Esophagus muscularis mucosa (tissue), 4 donors: Measurements from ENCODE around the gene TMEM255A. TPM values are rescaled to one million over a fixed set of nuclear protein-coding genes. Genes with fewer than 3 reads are reported as not detected.

ENCODE experiments used
- DNase-seq: peaks from one replicate; pipeline ENCODE4 v3.0.0-alpha.2; 2017; ENCODE audit errors: extremely low spot score
- H3K27ac ChIP-seq, 4 donors: fragments of 200-600 bp; sonication (generic); replicated peaks in 1 of 4; 1 replicate in 3 of 4; 2 replicates in 1 of 4; pipeline ENCODE4 v1.5.1; 2016 to 2019; ENCODE audit warnings: mild to moderate bottlenecking in 1 of 4
- H3K27me3 ChIP-seq, 4 donors: fragments of 200-600 bp; sonication (generic); one replicate each; pipeline versions ENCODE4 v1.5.1 to v1.6.0; 2016 to 2019
- H3K36me3 ChIP-seq, 4 donors: fragments of 200-600 bp; sonication (generic); one replicate each; pipeline ENCODE4 v1.5.1; 2016 to 2019
- H3K4me1 ChIP-seq, 4 donors: fragments of 200-600 bp; sonication (generic); one replicate each; pipeline ENCODE4 v1.5.1; 2016 to 2019
- H3K4me3 ChIP-seq, 4 donors: fragments of 200-600 bp; sonication (generic); 1 replicate in 2 of 4; 2 replicates in 2 of 4; pipeline ENCODE4 v1.5.1; 2016 to 2019; ENCODE audit warnings: mild to moderate bottlenecking in 4 of 4, moderate library complexity in 1 of 4
- H3K9me3 ChIP-seq, 4 donors: fragments of 200-600 bp; sonication (generic); 1 replicate in 3 of 4; 2 replicates in 1 of 4; pipeline ENCODE4 v1.5.1; 2016 to 2019
- EP300 ChIP-seq: sonication (generic); formaldehyde crosslinking; IDR thresholded peaks from one replicate; pipeline ENCODE4 v1.6.1; 2017; ENCODE audit warnings: antibody characterized with exemption
- POLR2A ChIP-seq: fragments of 450-650 bp; IDR thresholded peaks from one replicate; pipeline ENCODE4 v1.6.1; 2017; ENCODE audit warnings: antibody characterized with exemption, moderate library complexity, mild to moderate bottlenecking, low read depth
- POLR2AphosphoS5 ChIP-seq, 2 donors: sonication (generic); formaldehyde crosslinking; IDR thresholded peaks; one replicate each; pipeline ENCODE4 v1.6.1; 2017; ENCODE audit warnings: antibody characterized with exemption in 2 of 2
- WGBS: methylation state at CpG from one replicate; pipeline ENCODE4 v1.1.5; 2018; 5-methylcytosine and 5-hydroxymethylcytosine counted together
- intact Hi-C: fragments of 100-400 bp; cut with DNase I; formaldehyde crosslinking; loops from one replicate; pipeline ENCODE4 v1.15.1; 2023
- total RNA-seq, 4 donors: library from RNA; depleted of rRNA; stranded (reverse); fragments of >200 nt; gene quantifications; one replicate each; pipeline versions ENCODE4 v1.1.0 to v1.2.1, GENCODE V29; 2016
- TF ChIP-seq, protein P1 (sequence below), 3 experiments: fragments of 200-600 bp in 2 of 3; fragments of 450-650 bp in 1 of 3; sonication (generic) in 2 of 3; IDR thresholded peaks; one replicate each; pipeline ENCODE4 v1.5.1; 2017 to 2019; ENCODE audit warnings: antibody characterized with exemption in 3 of 3, mild to moderate bottlenecking in 2 of 3, moderate library complexity in 1 of 3

The TMEM255A gene
- total RNA-seq, 4 donors from 2014 or later, result 1.2 to 4.7 (median 4.2) TPM

DNA sequence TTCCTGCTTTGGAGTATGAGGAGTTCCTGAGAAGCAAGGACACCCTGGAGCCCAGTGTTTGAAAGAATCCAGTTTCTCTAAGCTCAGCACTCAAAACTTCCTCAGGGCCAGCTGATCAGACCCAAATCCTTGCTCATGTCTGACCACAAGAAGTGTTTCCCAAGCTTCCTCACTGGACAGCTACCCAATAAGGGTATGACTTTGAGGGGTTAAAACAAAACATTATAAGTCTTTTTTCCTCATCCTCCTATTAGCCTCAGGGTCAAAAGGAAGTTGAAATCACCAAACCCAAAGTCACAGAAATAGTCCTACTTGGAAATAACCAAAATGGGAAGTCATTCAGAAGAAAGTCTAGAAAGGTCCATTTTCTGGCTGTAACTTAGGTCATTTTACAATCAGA, 46.9 kb downstream of the TMEM255A start:
- Histone ChIP-seq H3K9me3 (no peaks in the 10 kb centered on the region), H3K36me3 (no peaks in the 10 kb centered on the region), H3K4me1 (peaks cover 0 to 4% (median 3%) of the 10 kb centered on the region in 4 donors), H3K27me3 (no peaks in the 10 kb centered on the region), H3K27ac (no peak overlapping the region), H3K4me3 (no peak overlapping the region)
- TF ChIP-seq POLR2AphosphoS5 (IDR thresholded peaks at IDR 0.05) (no peak), EP300 (no peak), POLR2A (no peak)
- TF ChIP-seq, protein P1, sequence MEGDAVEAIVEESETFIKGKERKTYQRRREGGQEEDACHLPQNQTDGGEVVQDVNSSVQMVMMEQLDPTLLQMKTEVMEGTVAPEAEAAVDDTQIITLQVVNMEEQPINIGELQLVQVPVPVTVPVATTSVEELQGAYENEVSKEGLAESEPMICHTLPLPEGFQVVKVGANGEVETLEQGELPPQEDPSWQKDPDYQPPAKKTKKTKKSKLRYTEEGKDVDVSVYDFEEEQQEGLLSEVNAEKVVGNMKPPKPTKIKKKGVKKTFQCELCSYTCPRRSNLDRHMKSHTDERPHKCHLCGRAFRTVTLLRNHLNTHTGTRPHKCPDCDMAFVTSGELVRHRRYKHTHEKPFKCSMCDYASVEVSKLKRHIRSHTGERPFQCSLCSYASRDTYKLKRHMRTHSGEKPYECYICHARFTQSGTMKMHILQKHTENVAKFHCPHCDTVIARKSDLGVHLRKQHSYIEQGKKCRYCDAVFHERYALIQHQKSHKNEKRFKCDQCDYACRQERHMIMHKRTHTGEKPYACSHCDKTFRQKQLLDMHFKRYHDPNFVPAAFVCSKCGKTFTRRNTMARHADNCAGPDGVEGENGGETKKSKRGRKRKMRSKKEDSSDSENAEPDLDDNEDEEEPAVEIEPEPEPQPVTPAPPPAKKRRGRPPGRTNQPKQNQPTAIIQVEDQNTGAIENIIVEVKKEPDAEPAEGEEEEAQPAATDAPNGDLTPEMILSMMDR (IDR thresholded peaks at IDR 0.05), result no peak
- DNase-seq, result no peak
- intact Hi-C loops, result no loop called here

DNA sequence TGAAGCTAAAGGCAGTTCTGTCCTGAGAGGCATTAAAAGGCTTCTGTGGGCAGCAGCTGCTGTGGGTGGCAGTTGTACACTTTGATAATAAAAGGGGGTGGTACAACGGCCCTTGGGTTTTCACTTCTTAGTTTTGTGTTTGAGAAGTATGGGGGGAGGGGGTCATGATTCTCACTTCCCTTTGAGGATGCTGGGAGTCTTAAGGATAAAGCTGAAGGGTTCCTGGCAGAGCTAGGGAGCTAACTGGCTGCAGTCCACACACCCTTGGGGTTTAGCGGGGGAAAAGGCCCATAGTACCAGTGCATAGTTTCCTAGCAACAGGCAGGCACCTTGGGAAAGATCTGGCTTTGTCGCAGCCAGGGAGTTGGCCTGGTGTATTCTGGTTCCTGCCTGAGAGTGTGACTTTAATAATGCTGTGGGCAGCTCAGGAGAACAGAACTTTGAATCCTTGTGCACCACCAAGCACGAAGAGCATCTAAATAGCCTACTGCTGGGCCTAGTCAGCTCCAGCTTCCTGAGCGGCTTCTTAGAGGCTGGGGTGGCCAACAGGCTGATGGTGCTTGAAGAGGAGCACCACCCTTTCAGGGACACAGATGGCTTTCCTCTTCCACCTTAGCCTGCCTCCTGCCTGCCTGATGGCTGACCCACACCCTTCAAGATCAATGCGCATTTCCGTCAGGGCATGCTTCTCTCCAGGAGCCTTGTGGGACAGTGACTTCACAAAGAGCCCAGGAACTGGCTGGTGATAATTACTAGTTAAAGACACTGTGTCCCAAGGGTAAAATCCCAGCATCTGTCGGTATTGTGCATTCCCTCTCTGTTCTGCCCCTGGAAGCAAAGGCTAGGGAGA, 48.2 kb downstream of the TMEM255A start:
- WGBS, result 70% methylated on average over 8 of the region's 8 CpGs
- H3K4me3 ChIP-seq, result no peak overlapping the region
- no peaks in the 10 kb centered on the region for H3K36me3 ChIP-seq
- H3K27me3 ChIP-seq, result no peaks in the 10 kb centered on the region
- no peak for DNase-seq
- H3K27ac ChIP-seq, result no peak overlapping the region
- H3K9me3 ChIP-seq, result no peaks in the 10 kb centered on the region
- TF ChIP-seq POLR2A (no peak), EP300 (no peak), POLR2AphosphoS5 (IDR thresholded peaks at IDR 0.05) (no peak)
- TF ChIP-seq, protein P1 (IDR thresholded peaks at IDR 0.05), result no peak
- no peaks in the 10 kb centered on the region for H3K4me1 ChIP-seq
- intact Hi-C loops, result no loop called here

DNA sequence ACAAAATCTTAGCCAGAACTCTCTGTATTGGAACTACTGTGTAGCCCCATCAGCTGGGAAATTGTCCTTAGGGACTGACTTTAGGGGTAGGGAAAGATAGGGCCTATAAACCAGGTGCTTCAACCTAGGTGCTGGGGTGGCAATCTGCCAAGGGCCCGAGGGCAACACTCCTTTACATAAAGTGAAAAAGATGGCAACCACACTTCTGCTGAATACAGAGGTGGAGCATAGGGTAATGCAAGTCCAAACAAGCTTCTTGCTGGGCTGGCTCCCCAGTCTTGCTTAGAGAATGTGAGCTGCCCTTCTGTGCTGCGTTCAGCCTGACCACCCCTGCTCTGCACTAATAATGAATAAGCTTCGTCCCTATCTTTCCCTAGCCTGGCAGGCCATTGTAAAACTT, 50.9 kb downstream of the TMEM255A start:
- H3K27ac ChIP-seq, result no peak overlapping the region
- no peaks in the 10 kb centered on the region for H3K9me3 ChIP-seq
- WGBS, result 62% methylated on average over 3 of the region's 3 CpGs
- no peaks in the 10 kb centered on the region for H3K36me3 ChIP-seq
- TF ChIP-seq, protein P1 (IDR thresholded peaks at IDR 0.05), result no peak
- no peaks in the 10 kb centered on the region for H3K4me1 ChIP-seq
- no peak overlapping the region for H3K4me3 ChIP-seq
- no peak for DNase-seq
- no peaks in the 10 kb centered on the region for H3K27me3 ChIP-seq
- intact Hi-C loops, result no loop called here

DNA sequence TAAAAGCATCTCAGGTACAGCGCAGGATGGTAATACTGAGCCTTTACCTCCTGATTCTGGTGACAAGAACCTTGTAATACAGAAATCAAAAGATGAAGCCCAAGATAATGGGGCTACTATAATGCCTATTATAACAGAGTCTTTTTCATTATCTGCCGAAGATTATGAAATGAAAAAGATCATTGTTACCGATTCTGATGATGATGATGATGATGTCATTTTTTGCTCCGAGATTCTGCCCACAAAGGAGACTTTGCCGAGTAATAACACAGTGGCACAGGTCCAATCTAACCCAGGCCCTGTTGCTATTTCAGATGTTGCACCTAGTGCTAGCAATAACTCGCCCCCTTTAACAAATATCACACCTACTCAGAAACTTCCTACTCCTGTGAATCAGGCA, 57.5 kb downstream of the TMEM255A start:
- Histone ChIP-seq H3K4me1 (peaks cover 0 to 16% (median 4%) of the 10 kb centered on the region in 4 donors), H3K27me3 (no peaks in the 10 kb centered on the region), H3K27ac (no peak overlapping the region), H3K4me3 (no peak overlapping the region), H3K9me3 (peaks cover 0 to 4% (median 0%) of the 10 kb centered on the region in 4 donors), H3K36me3 (peaks cover 0 to 18% (median 8%) of the 10 kb centered on the region in 4 donors)
- DNase-seq, result no peak
- 79% methylated on average over 6 of the region's 6 CpGs for WGBS
- intact Hi-C loops, result no loop called here
- TF ChIP-seq POLR2AphosphoS5 (IDR thresholded peaks at IDR 0.05), result no peak
- TF ChIP-seq, protein P1 (IDR thresholded peaks at IDR 0.05), result no peak
